HG02678 (cell line): ENCODE data around the gene SART1.
"Not testable (repeated sequence)": the region's sequence is repeated elsewhere in the genome, so short reads cannot be mapped to it uniquely, and the experiment has no call there.

Source experiments
- ATAC-seq: cut with Tn5 transposase; IDR thresholded peaks from one replicate; pipeline ENCODE4 v1.9.1; 2021; ENCODE audit warnings: mild to moderate bottlenecking, moderate library complexity; ENCODE audit not compliant: unreplicated experiment

Gene SART1

DNA sequence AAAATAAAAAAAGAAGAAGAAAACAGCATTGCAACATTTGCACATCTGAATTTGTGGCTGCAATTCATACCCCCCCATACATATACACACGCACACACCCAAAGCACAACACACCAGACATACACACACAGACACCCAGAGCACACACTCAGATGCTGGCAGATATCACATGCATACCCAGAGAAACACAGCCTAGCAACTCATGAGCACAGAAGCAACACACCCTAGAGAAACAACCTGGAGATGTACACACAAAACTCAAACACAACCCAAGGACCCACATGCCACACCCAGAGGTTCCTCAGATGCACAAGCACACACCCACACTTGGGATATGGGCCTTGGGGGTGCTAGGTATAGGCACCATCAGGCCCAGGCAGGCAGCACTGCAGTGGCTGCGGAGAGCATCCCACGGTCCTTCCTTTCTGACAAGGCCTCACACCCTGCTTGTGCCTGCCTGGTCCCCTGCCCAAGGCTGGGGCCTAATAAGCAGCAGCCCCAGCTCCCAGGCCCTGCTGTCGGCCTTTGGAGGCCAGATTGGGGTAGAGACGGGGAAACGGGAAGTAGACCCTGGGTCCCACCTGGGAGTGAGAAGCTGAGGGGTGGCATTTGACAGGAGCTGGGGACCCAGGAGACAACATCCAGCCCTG, 53.4 kb downstream of the SART1 start:
- ATAC-seq: no peak

DNA sequence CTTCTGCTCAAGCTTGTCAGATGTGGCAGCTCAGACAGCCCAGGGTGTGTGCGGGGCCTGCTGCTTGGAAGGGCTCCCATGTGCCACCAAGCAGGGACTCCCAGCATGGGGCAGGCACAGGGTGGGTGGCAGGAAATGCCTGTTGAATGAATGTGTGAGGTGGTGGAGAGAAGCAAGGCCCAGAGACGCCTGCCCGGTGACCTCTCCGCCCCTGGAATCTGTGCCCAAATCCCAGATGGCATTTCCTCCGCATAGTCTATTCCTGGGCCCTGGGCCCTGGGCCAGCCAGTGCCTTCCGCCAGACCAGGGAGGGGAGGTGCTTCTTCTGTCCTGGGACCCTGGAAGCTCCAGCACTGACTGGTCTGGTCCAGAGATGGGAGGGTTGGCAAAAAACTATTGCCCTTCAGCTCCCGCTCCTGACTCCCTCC, 53.9 kb downstream of the SART1 start:
- no peak for ATAC-seq

DNA sequence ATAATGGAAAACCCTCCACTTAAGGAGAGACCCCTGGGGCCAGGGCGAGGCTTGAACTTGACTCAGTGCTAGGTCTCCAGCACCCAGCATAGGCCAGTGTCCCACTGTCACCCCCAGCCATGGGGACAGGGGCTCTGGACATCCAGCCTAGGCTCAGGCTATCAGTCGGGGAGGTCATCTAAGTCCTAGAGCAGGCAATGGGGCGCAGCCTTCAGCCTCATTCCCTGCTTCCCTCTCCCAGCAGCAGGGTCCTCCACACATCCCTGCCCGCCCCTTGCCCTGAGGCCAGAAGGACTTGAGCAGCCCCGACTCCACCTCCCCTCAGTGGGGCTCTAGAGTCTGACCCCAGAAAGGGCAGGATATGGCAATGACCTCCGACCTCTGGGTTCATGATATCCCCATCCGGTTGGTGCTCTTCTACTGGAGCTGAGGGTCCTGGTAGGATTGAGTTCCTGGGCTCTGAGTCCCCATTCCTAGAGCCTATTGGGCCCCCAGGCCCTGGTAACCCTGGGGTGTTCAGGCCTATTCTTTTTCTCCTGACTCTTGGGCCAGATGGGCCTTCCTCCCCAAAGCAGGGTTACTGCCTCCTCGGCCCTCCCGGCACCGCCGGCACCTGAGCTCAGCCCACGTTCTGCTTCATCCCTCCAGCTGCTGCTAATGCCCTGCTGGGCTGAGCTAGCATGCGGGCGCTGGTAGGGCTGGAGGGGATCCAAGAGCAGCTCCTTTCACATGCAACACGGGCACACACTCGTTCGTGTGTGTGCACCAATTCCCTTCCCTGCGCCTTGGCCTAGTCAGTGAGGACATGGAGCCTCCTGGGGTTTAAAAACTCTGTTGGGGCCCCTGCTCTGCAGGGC, 54.6 kb downstream of the SART1 start:
- ATAC-seq: no peak

DNA sequence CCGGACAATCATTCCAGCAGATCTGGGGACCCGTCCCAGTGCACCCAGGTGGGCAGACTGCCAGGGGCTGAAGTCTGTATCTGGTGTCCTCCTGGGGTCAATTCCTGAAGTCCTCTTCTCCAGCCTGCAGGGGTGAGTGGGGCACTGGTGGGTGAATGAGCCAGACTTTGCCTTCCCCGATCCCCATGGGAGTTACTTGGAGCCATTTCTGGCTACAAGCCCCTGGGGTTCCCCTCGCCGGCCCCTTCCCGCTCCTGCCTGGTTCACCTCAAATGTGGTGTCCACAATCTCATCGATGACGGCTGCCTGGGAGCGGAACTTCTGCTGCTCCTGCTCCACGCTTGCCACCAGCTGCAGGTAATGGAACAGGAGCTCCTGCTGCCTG, 55.3 kb downstream of the SART1 start:
- ATAC-seq: no peak

GRCh38 chr11:66017321-66017720, 55.8 kb downstream of the SART1 start:
- ATAC-seq: no peak

- ATAC-seq: no peak
Measured at GRCh38 chr11:66020212-66020611, 58.7 kb downstream of the SART1 start.

GRCh38 chr11:66020618-66021357, 59.3 kb downstream of the SART1 start:
- ATAC-seq: no peak

DNA sequence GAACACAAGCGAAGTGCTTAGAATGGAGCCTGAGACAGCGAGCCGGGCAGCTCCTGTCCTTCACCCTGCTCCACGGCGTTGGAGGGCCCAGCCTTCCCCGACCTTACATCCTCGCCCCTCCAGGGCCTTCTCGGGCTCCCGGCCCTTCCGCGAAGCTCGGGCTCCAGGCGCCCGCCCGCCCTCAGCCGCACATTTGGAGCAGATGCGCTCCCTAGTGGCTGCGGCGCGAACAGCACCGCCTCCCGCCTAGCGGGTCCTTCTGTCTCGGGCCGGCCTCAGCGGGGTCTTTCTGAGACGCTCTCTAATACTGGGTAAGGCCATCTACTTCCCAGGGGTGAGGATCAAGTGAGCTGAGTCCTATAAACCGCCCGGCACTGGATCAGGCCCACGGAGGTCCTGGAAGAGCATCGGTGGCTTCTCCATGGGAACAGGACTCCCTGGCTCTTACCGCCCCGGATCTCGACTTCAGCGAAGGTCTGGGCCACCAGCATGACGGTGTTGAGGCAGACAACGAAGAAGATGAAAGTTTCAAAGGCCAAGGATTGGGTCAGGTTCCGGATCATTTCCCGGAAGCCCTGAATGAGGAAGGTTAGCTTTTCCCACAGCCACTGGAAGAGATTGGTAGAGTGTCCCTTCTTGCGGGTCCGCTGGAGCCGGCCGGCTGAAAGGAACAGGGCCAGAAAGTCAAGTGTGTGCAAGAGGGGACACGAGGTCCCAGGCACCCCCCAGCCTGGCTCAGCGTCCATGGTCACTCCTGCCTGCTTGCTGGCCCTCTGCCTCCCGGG, 61.1 kb downstream of the SART1 start:
- ATAC-seq: peak; percentile 49

- not testable (repeated sequence) for ATAC-seq
Measured at GRCh38 chr11:66023186-66023440, 61.6 kb downstream of the SART1 start.

GRCh38 chr11:66026017-66026529, 64.5 kb downstream of the SART1 start, which contains the start of gene CATSPER1:
CATSPER1 (minus strand) TSS chr11:66026479; CDS start chr11:66026379, 100 bp downstream.
- no peak for ATAC-seq
